ENCODE results near the gene HIPK1.

Gene HIPK1

DNA sequence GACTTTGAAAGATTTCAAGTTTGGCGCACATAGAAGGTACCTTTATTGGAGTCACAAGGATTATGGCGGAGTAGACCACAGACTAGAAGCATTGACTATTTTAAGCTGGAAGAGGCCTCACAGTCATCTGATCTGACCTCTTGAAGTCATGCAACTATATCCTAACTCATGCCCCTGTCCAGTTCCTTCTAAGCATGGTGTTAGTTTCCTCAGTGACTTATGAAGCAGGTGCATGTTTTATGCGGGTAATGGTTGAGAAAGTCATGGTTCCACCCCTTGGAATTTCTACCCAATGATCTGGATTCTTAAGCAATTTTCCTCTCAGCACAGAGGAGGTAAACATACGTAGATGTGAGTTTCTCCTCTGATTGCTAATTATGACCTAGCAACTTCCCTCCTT is 61.8 kb downstream of the HIPK1 start:
- DNase-seq (ENCODE audit: insufficient read length, low spot score) (no peak), FAIRE-seq (no peak)
- TF ChIP-seq, protein P1, sequence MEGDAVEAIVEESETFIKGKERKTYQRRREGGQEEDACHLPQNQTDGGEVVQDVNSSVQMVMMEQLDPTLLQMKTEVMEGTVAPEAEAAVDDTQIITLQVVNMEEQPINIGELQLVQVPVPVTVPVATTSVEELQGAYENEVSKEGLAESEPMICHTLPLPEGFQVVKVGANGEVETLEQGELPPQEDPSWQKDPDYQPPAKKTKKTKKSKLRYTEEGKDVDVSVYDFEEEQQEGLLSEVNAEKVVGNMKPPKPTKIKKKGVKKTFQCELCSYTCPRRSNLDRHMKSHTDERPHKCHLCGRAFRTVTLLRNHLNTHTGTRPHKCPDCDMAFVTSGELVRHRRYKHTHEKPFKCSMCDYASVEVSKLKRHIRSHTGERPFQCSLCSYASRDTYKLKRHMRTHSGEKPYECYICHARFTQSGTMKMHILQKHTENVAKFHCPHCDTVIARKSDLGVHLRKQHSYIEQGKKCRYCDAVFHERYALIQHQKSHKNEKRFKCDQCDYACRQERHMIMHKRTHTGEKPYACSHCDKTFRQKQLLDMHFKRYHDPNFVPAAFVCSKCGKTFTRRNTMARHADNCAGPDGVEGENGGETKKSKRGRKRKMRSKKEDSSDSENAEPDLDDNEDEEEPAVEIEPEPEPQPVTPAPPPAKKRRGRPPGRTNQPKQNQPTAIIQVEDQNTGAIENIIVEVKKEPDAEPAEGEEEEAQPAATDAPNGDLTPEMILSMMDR (IDR thresholded peaks at IDR 0.05; ENCODE audit: insufficient read depth, missing control alignments), result no peak

DNA sequence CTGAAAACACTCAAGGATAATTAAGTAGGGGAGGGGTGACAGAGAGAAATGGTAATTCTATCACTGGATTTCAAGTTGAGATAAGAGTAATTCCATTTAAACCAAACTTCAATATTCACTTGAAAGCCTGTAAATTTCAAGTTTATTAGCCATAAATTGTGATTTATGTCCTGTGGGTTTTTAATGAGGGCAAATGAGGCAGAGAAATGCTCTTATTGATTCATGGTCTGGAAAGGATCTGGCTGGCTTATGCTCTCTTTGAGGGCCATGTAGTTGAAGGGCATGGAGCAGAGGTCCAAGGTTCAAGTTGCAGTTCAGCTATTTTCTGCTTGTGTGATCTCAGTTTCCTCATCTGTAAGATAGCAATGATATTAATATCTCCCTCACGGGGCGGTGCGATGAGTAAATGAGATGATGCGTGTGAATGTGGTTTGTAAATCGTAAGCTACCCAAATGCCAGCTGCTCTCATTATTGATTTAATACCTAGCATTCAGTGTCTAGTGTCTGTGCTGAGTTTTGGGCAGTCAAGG is 62.4 kb downstream of the HIPK1 start:
- TF ChIP-seq, protein P1 (IDR thresholded peaks at IDR 0.05; ENCODE audit: insufficient read depth, missing control alignments), result no peak

DNA sequence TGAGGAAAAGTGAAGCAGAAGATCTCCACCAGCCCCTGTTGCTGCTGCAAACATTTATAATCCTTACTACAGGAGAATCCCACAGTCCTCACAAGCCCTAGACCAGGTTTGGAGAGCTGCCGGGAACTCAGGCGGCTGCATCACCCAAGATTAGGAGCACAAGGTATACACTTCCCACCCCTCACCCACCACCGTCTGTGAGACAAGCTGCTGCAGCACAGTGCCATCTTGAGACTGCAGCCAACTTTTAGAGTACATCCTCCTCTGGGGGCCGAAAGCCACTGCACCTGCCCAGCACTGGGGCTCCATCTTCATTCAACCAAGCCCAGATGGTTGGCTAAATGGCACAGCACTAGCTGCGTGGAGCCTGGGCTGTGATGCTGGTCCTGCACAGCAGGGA is 63.9 kb downstream of the HIPK1 start:
- FAIRE-seq, result no peak
- TF ChIP-seq, protein P1 (IDR thresholded peaks at IDR 0.05; ENCODE audit: insufficient read depth, missing control alignments), result no peak
- DNase-seq (ENCODE audit: insufficient read length, low spot score), result no peak

More for the DNA sequence above, 62.4 kb downstream of the HIPK1 start:
- FAIRE-seq (no peak), DNase-seq (ENCODE audit: insufficient read length, low spot score) (no peak)

DNA sequence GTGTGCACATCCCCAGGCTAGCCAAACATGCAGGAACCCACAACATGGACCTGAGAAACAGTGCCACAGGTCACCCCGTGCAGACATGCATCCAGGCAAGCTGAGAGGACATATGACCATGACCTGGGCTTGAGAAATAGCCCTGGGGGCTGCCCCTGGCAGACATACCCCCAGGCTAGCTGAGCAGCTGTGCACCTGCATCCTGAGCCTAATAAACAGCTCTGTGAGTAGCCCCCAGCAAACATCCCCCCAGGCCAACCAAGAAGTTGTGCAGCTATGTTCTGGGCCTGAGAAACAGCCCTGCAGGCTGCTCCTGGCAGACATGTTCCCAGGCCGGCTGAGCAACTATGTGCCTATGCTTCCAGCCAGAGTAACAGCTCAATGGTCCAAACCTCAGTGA is 64.6 kb downstream of the HIPK1 start:
- no peak for DNase-seq (ENCODE audit: insufficient read length, low spot score)
- TF ChIP-seq, protein P1 (IDR thresholded peaks at IDR 0.05; ENCODE audit: insufficient read depth, missing control alignments), result no peak
- FAIRE-seq, result no peak

DNA sequence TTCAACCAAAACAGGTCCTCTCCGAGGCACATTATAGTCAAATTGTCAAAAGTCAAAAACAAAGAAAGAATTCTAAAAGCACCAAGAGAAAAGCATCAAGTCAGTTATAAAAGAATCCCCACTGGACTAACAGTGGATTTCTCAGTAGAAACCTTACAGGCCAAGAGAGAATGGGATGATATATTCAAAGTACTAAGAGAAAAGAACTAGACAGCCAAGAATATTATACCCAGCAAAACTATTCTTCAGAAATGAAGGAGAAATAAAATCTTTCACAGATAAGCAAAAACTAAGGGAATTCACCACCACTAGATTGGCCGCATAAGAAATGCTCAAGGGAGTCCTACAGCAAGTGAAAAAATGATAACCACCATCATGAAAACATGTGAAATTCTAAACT is 66.3 kb downstream of the HIPK1 start:
- FAIRE-seq (no peak), DNase-seq (ENCODE audit: insufficient read length, low spot score) (no peak)
- TF ChIP-seq, protein P1 (IDR thresholded peaks at IDR 0.05; ENCODE audit: insufficient read depth, missing control alignments), result no peak

DNA sequence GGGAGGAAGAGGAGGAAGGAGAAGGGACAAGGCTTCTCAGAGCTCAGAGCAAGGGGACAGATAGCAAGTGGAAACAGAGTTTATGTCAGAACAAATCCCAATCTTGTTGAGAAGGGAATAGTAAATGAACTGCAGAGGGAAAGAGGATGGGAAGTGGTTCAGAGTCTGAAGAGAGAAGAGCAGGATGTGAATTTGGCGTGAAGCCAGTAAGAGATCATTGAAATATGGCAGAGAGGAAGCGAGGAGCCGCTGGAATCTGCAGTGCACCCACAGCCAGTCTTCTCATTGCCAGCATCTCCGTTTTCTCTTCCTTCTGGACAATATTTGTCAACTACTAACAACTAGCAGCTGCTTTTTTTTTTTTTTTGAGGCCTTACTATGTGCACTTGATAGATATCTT is 69.2 kb downstream of the HIPK1 start:
- TF ChIP-seq, protein P1 (IDR thresholded peaks at IDR 0.05; ENCODE audit: insufficient read depth, missing control alignments), result no peak
- DNase-seq (ENCODE audit: insufficient read length, low spot score) (no peak), FAIRE-seq (no peak)

DNA sequence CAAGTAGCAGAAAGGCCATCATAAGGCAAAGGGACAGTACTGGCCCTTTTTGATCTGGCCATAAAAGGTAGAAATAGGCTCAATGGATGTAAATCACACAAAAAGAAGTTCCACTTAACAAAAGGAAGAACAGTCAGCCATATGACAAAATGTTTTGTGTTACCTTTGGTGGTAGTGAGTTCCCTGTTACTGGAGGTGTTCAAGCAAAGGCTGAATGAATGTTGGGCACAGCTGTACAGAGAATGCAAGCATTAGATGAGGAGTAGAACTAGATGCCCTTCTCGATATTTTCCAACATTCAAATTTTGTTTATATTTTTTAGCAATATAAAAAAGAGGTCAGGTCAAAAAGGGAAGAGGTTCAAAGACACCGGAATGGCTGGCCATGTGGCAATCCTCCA is 70.1 kb downstream of the HIPK1 start:
- FAIRE-seq (no peak), DNase-seq (ENCODE audit: insufficient read length, low spot score) (no peak)
- TF ChIP-seq, protein P1 (IDR thresholded peaks at IDR 0.05; ENCODE audit: insufficient read depth, missing control alignments), result no peak
